Osteocyte (in vitro differentiated cells): ENCODE results near the gene CBR4. TPM values are rescaled to one million over a fixed set of nuclear protein-coding genes. Genes with fewer than 3 reads are reported as not detected.
"Not testable (repeated sequence)": the region's sequence is repeated elsewhere in the genome, so short reads cannot be mapped to it uniquely, and the experiment has no call there.

Experiments
- DNase-seq: peaks from one replicate; pipeline ENCODE4 v3.0.0; 2021; ENCODE audit warnings: mixed read lengths; ENCODE audit not compliant: unreplicated experiment; ENCODE audit errors: extremely low spot score
- H3K27ac Mint-ChIP-seq: one replicate; pipeline ENCODE4 v1.8.0; 2021; ENCODE audit warnings: mild to moderate bottlenecking, mixed read lengths; ENCODE audit not compliant: unreplicated experiment
- H3K27me3 Mint-ChIP-seq: one replicate; pipeline ENCODE4 v1.8.0; 2021; ENCODE audit warnings: mixed read lengths; ENCODE audit not compliant: unreplicated experiment
- H3K36me3 Mint-ChIP-seq: one replicate; pipeline ENCODE4 v1.8.0; 2021; ENCODE audit warnings: mixed read lengths; ENCODE audit not compliant: unreplicated experiment
- H3K4me1 Mint-ChIP-seq: one replicate; pipeline ENCODE4 v1.8.0; 2021; ENCODE audit warnings: mixed read lengths; ENCODE audit not compliant: unreplicated experiment
- H3K4me3 Mint-ChIP-seq: one replicate; pipeline ENCODE4 v1.8.0; 2021; ENCODE audit warnings: mild to moderate bottlenecking, moderate library complexity, mixed read lengths; ENCODE audit not compliant: unreplicated experiment
- H3K9me3 Mint-ChIP-seq: one replicate; pipeline ENCODE4 v1.8.0; 2021; ENCODE audit warnings: mixed read lengths; ENCODE audit not compliant: unreplicated experiment
- CTCF ChIP-seq: fragments of 200-600 bp; sonication (generic); IDR thresholded peaks from 2 replicates; pipeline ENCODE4 v1.5.0; 2021; ENCODE audit warnings: antibody characterized with exemption, mild to moderate bottlenecking, moderate library complexity
- total RNA-seq: library from RNA; stranded (reverse); gene quantifications from 2 replicates; pipeline ENCODE4 v1.2.1, GENCODE V29; 2021

CBR4 gene
- total RNA-seq, 1 donor from 2014 or later, result 20.8 TPM

DNA sequence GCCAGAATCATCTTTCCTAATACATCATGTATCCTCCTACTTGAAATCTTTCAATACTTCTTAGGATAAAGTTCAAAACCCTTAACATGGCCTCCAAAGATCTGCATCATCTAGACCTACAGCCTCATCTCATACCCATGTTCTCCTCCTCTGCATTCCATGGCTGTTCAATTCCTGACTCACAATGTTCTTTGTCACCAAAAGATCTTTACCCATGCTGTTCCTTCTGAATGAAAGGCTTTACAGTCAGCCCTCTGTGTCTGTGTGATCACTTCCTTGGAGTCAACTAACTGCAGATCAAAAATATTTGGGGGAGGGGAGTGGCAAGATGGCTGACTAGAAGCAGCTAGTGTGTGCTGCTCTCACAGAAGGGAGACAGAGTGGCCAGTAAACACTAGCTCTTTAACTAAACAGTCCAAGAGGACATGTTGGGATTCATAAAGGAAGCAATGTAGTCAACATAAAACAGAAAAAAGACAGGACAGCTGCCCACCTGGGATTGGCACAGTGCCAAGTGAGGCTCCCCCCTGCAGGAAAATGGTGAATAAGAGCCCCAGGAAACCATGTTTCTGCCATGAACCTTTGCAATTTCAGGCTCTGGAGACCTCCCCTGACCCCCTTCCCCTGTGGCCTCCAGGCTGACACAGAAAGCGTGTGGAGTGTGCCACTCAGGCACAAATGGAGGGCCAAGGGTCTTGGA, 31.9 kb downstream of the CBR4 start:
- no peak for DNase-seq
- Mint-ChIP-seq H3K27me3 (no peaks in the 10 kb centered on the region), H3K36me3 (peaks cover 45% of the 10 kb centered on the region), H3K9me3 (peaks cover 32% of the 10 kb centered on the region), H3K27ac (no peak overlapping the region), H3K4me1 (no peaks in the 10 kb centered on the region), H3K4me3 (no peak overlapping the region)
- TF ChIP-seq CTCF, result no peak

- Mint-ChIP-seq H3K4me3 (no peak overlapping the region), H3K36me3 (peaks cover 28% of the 10 kb centered on the region), H3K9me3 (peaks cover 34% of the 10 kb centered on the region), H3K27me3 (no peaks in the 10 kb centered on the region), H3K27ac (no peak overlapping the region), H3K4me1 (no peaks in the 10 kb centered on the region)
- no peak for DNase-seq
- TF ChIP-seq CTCF, result no peak
Measured at GRCh38 chr4:168972596-168972995, 37.5 kb downstream of the CBR4 start.

GRCh38 chr4:168960716-168961115, 49.3 kb downstream of the CBR4 start:
- H3K27ac Mint-ChIP-seq, result no peak overlapping the region
- TF ChIP-seq CTCF, result no peak

DNA sequence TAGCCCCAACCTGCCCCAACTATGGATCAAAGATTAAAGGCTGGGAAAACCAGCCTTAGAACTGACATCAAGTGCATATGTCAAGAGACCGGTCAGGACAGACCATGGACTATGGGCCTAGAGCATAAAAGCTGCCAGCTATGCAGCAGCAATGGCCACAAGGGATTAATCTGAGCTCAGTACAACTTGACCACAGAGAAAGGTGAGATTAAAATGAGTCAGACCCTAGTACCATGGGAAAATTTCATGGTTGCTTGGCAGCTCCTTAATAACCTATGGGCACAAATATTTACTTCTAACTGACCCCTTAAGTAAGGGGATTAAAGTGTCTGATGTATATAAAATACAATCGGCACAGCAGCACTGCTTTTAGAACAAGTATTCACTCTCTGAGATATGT, 54.4 kb downstream of the CBR4 start:
- Mint-ChIP-seq H3K4me1 (peaks cover 4% of the 10 kb centered on the region), H3K4me3 (no peak overlapping the region), H3K27me3 (no peaks in the 10 kb centered on the region), H3K9me3 (peaks cover 11% of the 10 kb centered on the region), H3K36me3 (peaks cover 22% of the 10 kb centered on the region), H3K27ac (no peak overlapping the region)
- DNase-seq, result no peak
- no peak for TF ChIP-seq CTCF

More at GRCh38 chr4:168960716-168961115, 49.3 kb downstream of the CBR4 start:
- DNase-seq, result no peak
- no peaks in the 10 kb centered on the region for H3K27me3 Mint-ChIP-seq
- peaks cover 19% of the 10 kb centered on the region for H3K36me3 Mint-ChIP-seq
- peaks cover 8% of the 10 kb centered on the region for H3K9me3 Mint-ChIP-seq
- no peaks in the 10 kb centered on the region for H3K4me1 Mint-ChIP-seq
- H3K4me3 Mint-ChIP-seq, result no peak overlapping the region

- H3K27me3 Mint-ChIP-seq, H3K27ac Mint-ChIP-seq, H3K4me1 Mint-ChIP-seq, H3K4me3 Mint-ChIP-seq, DNase-seq: not testable (repeated sequence)
- Mint-ChIP-seq H3K36me3 (peaks cover 15% of the 10 kb centered on the region), H3K9me3 (peaks cover 23% of the 10 kb centered on the region)
Measured at GRCh38 chr4:168952821-168953246, 57.2 kb downstream of the CBR4 start.
